Psoas muscle (tissue), 8 donors: ENCODE measurements around the gene DOCK1. TPM values are rescaled to one million over a fixed set of nuclear protein-coding genes. Genes with fewer than 3 reads are reported as not detected.

Experiments used
- ATAC-seq, 4 donors: fragments of 200-7000 bp; cut with Tn5 transposase; one replicate each; pipeline ENCODE4 v1.9.1; 2020; ENCODE audit warnings: moderate library complexity in 3 of 4, mild to moderate bottlenecking in 2 of 4
- DNase-seq, 2 donors: peaks; one replicate each; pipeline ENCODE4 v3.0.0-alpha.2; 2020
- H3K27ac ChIP-seq: fragments of 200-600 bp; one replicate; pipeline ENCODE4 v1.8.0; 2022
- H3K27me3 ChIP-seq, 3 donors: fragments of 200-600 bp in 1 of 3; one replicate each; pipeline versions ENCODE4 v1.6.1 to v1.8.0; 2013 to 2022; ENCODE audit warnings: low read length in 2 of 3, mild to moderate bottlenecking in 2 of 3, moderate library complexity in 1 of 3; ENCODE audit not compliant: insufficient read depth in 3 of 3
- H3K36me3 ChIP-seq, 2 donors: fragments of 200-600 bp in 1 of 2; one replicate each; pipeline versions ENCODE4 v1.6.1 to v1.8.0; 2013 to 2022; ENCODE audit warnings: low read depth in 1 of 2, mild to moderate bottlenecking in 1 of 2, moderate library complexity in 1 of 2; ENCODE audit not compliant: insufficient read depth in 1 of 2
- H3K4me1 ChIP-seq: fragments of 200-600 bp; one replicate; pipeline ENCODE4 v1.8.0; 2022
- H3K4me3 ChIP-seq: fragments of 200-600 bp; one replicate; pipeline ENCODE4 v1.8.0; 2022; ENCODE audit warnings: mild to moderate bottlenecking
- H3K9me3 ChIP-seq: fragments of 200-600 bp; one replicate; pipeline ENCODE4 v1.8.0; 2022
- CTCF ChIP-seq: fragments of 200-600 bp; IDR thresholded peaks from one replicate; pipeline ENCODE4 v1.8.0; 2022; ENCODE audit warnings: antibody characterized with exemption
- WGBS, 3 donors: extraction: QIAGEN DNeasy Blood & Tissue Kit; methylation state at CpG; one replicate each; pipeline versions ENCODE4 v1.1.6 to v1.1.7; 2013; 5-methylcytosine and 5-hydroxymethylcytosine counted together
- intact Hi-C, 2 donors: fragments of 100-400 bp; cut with DNase I; formaldehyde crosslinking; loops; one replicate each; pipeline versions ENCODE4 v1.11.0 to v1.14.2; 2022
- polyA plus RNA-seq, 3 donors: library from polyadenylated mRNA; stranded (reverse); fragments of 200-250 nt; gene quantifications; one replicate each; pipeline ENCODE4 v1.2.3, GENCODE V29; 2013
- total RNA-seq, 4 donors: library from RNA; stranded (reverse); fragmentation: NEBNext Ultra II Directional in 2 of 4; extraction: Animal tissue kit (Norgen Biotek cat#: 25700) in 2 of 4; gene quantifications; one replicate each; pipeline versions ENCODE4 v1.2.1 to v1.2.4, GENCODE V29; 2021 to 2023
- donor health status: healthy with polysubstance abuse.
- donor health status: DM: no; HTN: no; CAD: no; lungs with moderate emphysema.
- donor health status: Bipolar disorder and iron deficiency.
- donor health status: healthy.
- donor health status: DM: yes; HTN: yes; CAD: no.
- donor health status: DM: no; HTN: no; CAD: no.
- donor health status: DM: no; HTN: no; CAD: no.
- donor health status: DM: yes; HTN: yes; CAD: no.

DOCK1 gene
- total and polyA plus RNA-seq, 7 donors, result 2.1 to 11.3 (median 5.4) TPM

DNA sequence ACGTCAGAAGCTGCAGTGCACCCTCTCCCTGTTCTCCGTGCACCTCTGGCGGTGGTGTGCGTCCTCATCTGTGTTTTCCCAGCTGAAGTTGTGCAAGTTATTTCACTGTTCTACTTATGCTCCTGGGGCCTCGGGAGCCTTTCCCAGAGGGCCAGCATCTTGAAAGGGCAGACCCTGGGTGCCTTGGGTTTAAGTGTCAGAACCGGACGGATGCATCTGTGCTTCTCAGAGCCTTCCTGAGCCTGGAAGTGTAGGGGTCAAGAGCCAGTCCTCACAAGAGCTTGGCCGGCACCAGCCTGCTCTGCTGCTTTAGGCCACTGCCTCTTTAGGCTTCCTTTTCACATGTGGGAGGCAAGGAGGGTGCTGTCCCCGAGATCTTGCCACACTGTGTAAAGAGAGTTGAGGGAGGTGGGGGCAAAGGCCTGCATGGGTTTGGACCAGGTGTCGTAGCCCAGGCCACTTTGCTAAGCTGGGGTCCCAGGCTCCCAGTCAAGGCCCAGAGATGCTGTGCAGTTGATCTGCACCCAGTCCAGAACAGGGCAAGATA, 515.0 kb downstream of the DOCK1 start:
- H3K27ac ChIP-seq, result no peak overlapping the region
- ATAC-seq (no peak), DNase-seq (no peak)
- no peaks in the 10 kb centered on the region for H3K9me3 ChIP-seq
- no peaks in the 10 kb centered on the region for H3K27me3 ChIP-seq
- no peak overlapping the region for H3K4me3 ChIP-seq
- no peaks in the 10 kb centered on the region for H3K4me1 ChIP-seq
- intact Hi-C loops, result no loop called here
- TF ChIP-seq CTCF, result no peak
- WGBS, 3 donors, result 90 to 95% (median 95%) methylated on average over 10 of the region's 10 CpGs
- peaks cover 0 to 10% of the 10 kb centered on the region in 2 donors for H3K36me3 ChIP-seq

- ATAC-seq (no peak), DNase-seq (no peak)
- WGBS, 3 donors, result 87 to 90% (median 87%) methylated on average over 8 of the region's 8 CpGs
- Histone ChIP-seq H3K4me3 (no peak overlapping the region), H3K27ac (no peak overlapping the region), H3K27me3 (no peaks in the 10 kb centered on the region), H3K36me3 (peaks cover 0 to 13% of the 10 kb centered on the region in 2 donors), H3K4me1 (no peaks in the 10 kb centered on the region), H3K9me3 (no peaks in the 10 kb centered on the region)
- intact Hi-C loops, result no loop called here
- TF ChIP-seq CTCF, result no peak
Observed at GRCh38 chr10:127423218-127423915, 518.1 kb downstream of the DOCK1 start.

DNA sequence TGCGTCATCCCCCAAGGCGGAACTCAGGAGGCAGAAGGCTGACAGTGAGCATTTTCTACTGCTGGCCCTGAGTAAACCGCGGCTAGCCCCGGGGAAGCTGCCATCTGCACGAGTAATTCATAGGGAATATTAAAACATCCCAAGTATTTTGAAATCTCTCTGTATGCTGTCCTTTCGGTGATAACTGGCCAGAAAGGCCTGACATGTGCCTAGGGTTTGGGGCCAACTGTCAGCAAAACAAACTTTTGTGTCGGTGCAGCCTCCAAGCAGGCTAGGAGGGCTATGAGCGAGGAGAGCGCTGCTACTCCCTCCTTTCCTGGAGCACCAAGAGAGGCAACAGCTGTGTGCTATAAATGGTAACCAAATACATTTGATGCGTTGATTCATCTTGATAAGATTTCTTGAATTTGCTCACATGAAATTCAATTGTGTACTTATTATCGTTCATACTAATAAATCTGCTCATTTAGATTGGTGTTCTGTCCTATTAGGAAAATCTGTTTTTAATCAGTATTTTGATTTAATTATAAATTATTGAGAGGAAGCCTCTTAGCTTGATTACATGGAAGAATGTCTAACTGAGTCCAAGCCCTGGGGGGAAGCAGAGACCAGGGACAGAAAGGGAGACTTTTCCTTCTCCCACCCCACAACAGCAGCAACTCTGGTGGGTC, 519.5 kb downstream of the DOCK1 start:
- H3K36me3 ChIP-seq, result peaks cover 0 to 9% of the 10 kb centered on the region in 2 donors
- whole genome bisulfite sequencing, 3 donors, result 19 to 39% (median 26%) methylated on average over 12 of the region's 12 CpGs
- peak in 3 of 4 donors; percentile 39 to 70 (median 60) for ATAC-seq

GRCh38 chr10:127426746-127427145, 521.5 kb downstream of the DOCK1 start:
- H3K4me3 ChIP-seq, result no peak overlapping the region
- 90 to 93% (median 92%) methylated on average over 4 of the region's 4 CpGs for WGBS, 3 donors
- H3K27me3 ChIP-seq, result no peaks in the 10 kb centered on the region
- no peak overlapping the region for H3K27ac ChIP-seq
- peaks cover 0 to 3% of the 10 kb centered on the region in 2 donors for H3K36me3 ChIP-seq
- TF ChIP-seq CTCF, result no peak
- ATAC-seq (no peak), DNase-seq (no peak)
- no peaks in the 10 kb centered on the region for H3K4me1 ChIP-seq
- intact Hi-C loops, result no loop called here
- no peaks in the 10 kb centered on the region for H3K9me3 ChIP-seq

More for the DNA sequence above, 519.5 kb downstream of the DOCK1 start:
- no peaks in the 10 kb centered on the region for H3K9me3 ChIP-seq
- peak; percentile 40 to 66 for DNase-seq
- intact Hi-C loops, result no loop called here
- no peaks in the 10 kb centered on the region for H3K27me3 ChIP-seq
- no peak overlapping the region for H3K4me3 ChIP-seq
- H3K27ac ChIP-seq, result no peak overlapping the region
- TF ChIP-seq CTCF, result no peak
- no peaks in the 10 kb centered on the region for H3K4me1 ChIP-seq
